ENCODE measurements around the gene PARD6A.

PARD6A gene

GRCh38 chr16:67659675-67660563 is 841 bp upstream of the PARD6A start, which contains the start of gene ACD:
ACD (minus strand) TSS chr16:67660260; CDS start chr16:67660220, 40 bp downstream.
- peak within 1 kb of the TSS; percentile 99 for H3K27ac Mint-ChIP-seq
- TF ChIP-seq CTCF (IDR thresholded peaks at IDR 0.05): no peak
- H3K4me1 Mint-ChIP-seq: peaks cover 30% of the 10 kb centered on the region
- peak within 1 kb of the TSS; percentile 92 for H3K4me3 Mint-ChIP-seq
- peaks cover 11% of the 10 kb centered on the region for H3K36me3 Mint-ChIP-seq (ENCODE audit: low read depth)
- peak; percentile 92 for DNase-seq
- peaks cover 32% of the 10 kb centered on the region for H3K27me3 Mint-ChIP-seq (ENCODE audit: low read depth, poor library complexity)
- no peaks in the 10 kb centered on the region for H3K9me3 Mint-ChIP-seq

- peaks cover 21% of the 10 kb centered on the region for H3K27me3 Mint-ChIP-seq (ENCODE audit: low read depth, poor library complexity)
- peak; percentile 55 for DNase-seq
- H3K27ac Mint-ChIP-seq: peak overlapping the region; percentile 61
- H3K9me3 Mint-ChIP-seq: no peaks in the 10 kb centered on the region
- no peak for TF ChIP-seq CTCF (IDR thresholded peaks at IDR 0.05)
- peak overlapping the region; percentile 85 for H3K4me3 Mint-ChIP-seq
- peaks cover 40% of the 10 kb centered on the region for H3K4me1 Mint-ChIP-seq
- peaks cover 15% of the 10 kb centered on the region for H3K36me3 Mint-ChIP-seq (ENCODE audit: low read depth)
These were observed 471 bp downstream of the PARD6A start for GRCh38 chr16:67661101-67661761.

- Mint-ChIP-seq H3K36me3 (ENCODE audit: low read depth) (peaks cover 15% of the 10 kb centered on the region), H3K4me3 (no peak overlapping the region), H3K9me3 (no peaks in the 10 kb centered on the region), H3K4me1 (peaks cover 42% of the 10 kb centered on the region), H3K27ac (no peak overlapping the region), H3K27me3 (ENCODE audit: low read depth, poor library complexity) (peaks cover 21% of the 10 kb centered on the region)
- DNase-seq: no peak
- no peak for TF ChIP-seq CTCF (IDR thresholded peaks at IDR 0.05)
These were observed 1.3 kb downstream of the PARD6A start for GRCh38 chr16:67661886-67662652.

- Mint-ChIP-seq H3K9me3 (no peaks in the 10 kb centered on the region), H3K4me3 (no peak overlapping the region), H3K27ac (no peak overlapping the region), H3K36me3 (ENCODE audit: low read depth) (peaks cover 15% of the 10 kb centered on the region), H3K4me1 (peaks cover 47% of the 10 kb centered on the region), H3K27me3 (ENCODE audit: low read depth, poor library complexity) (peaks cover 21% of the 10 kb centered on the region)
- DNase-seq: no peak
- TF ChIP-seq CTCF (IDR thresholded peaks at IDR 0.05): no peak
These were observed 1.9 kb downstream of the PARD6A start for GRCh38 chr16:67662653-67663010.

- Mint-ChIP-seq H3K9me3 (no peaks in the 10 kb centered on the region), H3K4me3 (no peak overlapping the region), H3K27me3 (ENCODE audit: low read depth, poor library complexity) (peaks cover 21% of the 10 kb centered on the region), H3K4me1 (peaks cover 47% of the 10 kb centered on the region), H3K36me3 (ENCODE audit: low read depth) (peaks cover 15% of the 10 kb centered on the region), H3K27ac (no peak overlapping the region)
- DNase-seq: no peak
- TF ChIP-seq CTCF (IDR thresholded peaks at IDR 0.05): peak; percentile 22
These were observed 2.6 kb downstream of the PARD6A start for GRCh38 chr16:67663151-67663876.

All from nephron progenitor cell (in vitro differentiated cells).